CD14-positive monocyte (primary cell): ENCODE results near the gene PLEKHA7. TPM values are rescaled to one million over a fixed set of nuclear protein-coding genes. Genes with fewer than 3 reads are reported as not detected.
"Not testable (repeated sequence)": the region's sequence is repeated elsewhere in the genome, so short reads cannot be mapped to it uniquely, and the experiment has no call there.

ENCODE experiments used
- DNase-seq, 3 donors: peaks; one replicate each; pipeline ENCODE4 v3.0.0-alpha.2; 2011 to 2022
- H2AFZ ChIP-seq: 2 replicates; pipeline ENCODE4 v1.6.0; 2012; ENCODE audit warnings: mild to moderate bottlenecking, low read depth, low read length, inconsistent platforms; ENCODE audit not compliant: insufficient read depth, poor library complexity, severe bottlenecking
- H3K27ac ChIP-seq, 2 donors: 1 replicate in 1 of 2; 2 replicates in 1 of 2; pipeline ENCODE4 v1.5.1; 2012 to 2013; ENCODE audit warnings: low read length in 2 of 2, control low read depth in 1 of 2, inconsistent platforms in 1 of 2, low read depth in 1 of 2, mild to moderate bottlenecking in 1 of 2
- H3K27me3 ChIP-seq, 2 donors: one replicate each; pipeline versions ENCODE4 v1.6.0 to v1.6.1; 2011 to 2013; ENCODE audit warnings: low read length in 2 of 2; ENCODE audit not compliant: control insufficient read depth in 2 of 2, insufficient read depth in 2 of 2
- H3K36me3 ChIP-seq, 2 donors: replicated peaks in 1 of 2; 1 replicate in 1 of 2; 2 replicates in 1 of 2; pipeline versions ENCODE4 v1.5.1 to v1.6.1; 2012 to 2013; ENCODE audit warnings: low read length in 2 of 2, control low read depth in 1 of 2, inconsistent platforms in 1 of 2, mild to moderate bottlenecking in 1 of 2; ENCODE audit not compliant: insufficient read depth in 2 of 2, control insufficient read depth in 1 of 2
- H3K4me1 ChIP-seq, 2 donors: 1 replicate in 1 of 2; 2 replicates in 1 of 2; pipeline versions ENCODE4 v1.5.1 to v1.6.1; 2012 to 2013; ENCODE audit warnings: low read length in 2 of 2, control low read depth in 1 of 2, inconsistent platforms in 1 of 2, mild to moderate bottlenecking in 1 of 2, moderate library complexity in 1 of 2; ENCODE audit not compliant: insufficient read depth in 2 of 2, control insufficient read depth in 1 of 2
- H3K4me2 ChIP-seq: replicated peaks from 2 replicates; pipeline ENCODE3; 2012; ENCODE audit warnings: low read length, moderate library complexity, mild to moderate bottlenecking; ENCODE audit not compliant: poor library complexity, severe bottlenecking; ENCODE audit errors: extremely low read depth
- H3K4me3 ChIP-seq, 3 experiments: fragments of 200-600 bp in 1 of 3; sonication (generic) in 1 of 3; replicated peaks in 1 of 3; 1 replicate in 2 of 3; 2 replicates in 1 of 3; pipeline ENCODE4 v1.5.1; 2011 to 2013; ENCODE audit warnings: low read length in 3 of 3, mild to moderate bottlenecking in 3 of 3, control low read depth in 2 of 3, low read depth in 2 of 3, inconsistent platforms in 1 of 3, moderate library complexity in 1 of 3
- H3K79me2 ChIP-seq: 2 replicates; pipeline ENCODE4 v1.6.0; 2012; ENCODE audit warnings: mild to moderate bottlenecking, control low read depth, inconsistent platforms, low read length, moderate library complexity; ENCODE audit not compliant: insufficient read depth
- H3K9ac ChIP-seq: 2 replicates; pipeline ENCODE4 v1.6.0; 2017; ENCODE audit warnings: low read length, mild to moderate bottlenecking; ENCODE audit not compliant: insufficient read depth, poor library complexity, severe bottlenecking
- H3K9me3 ChIP-seq, 2 donors: replicated peaks in 1 of 2; 1 replicate in 1 of 2; 2 replicates in 1 of 2; pipeline versions ENCODE4 v1.5.1 to v1.6.1; 2012 to 2013; ENCODE audit warnings: low read length in 2 of 2, control low read depth in 1 of 2; ENCODE audit not compliant: control insufficient read depth in 1 of 2, insufficient read depth in 1 of 2
- H4K20me1 ChIP-seq: 2 replicates; pipeline ENCODE4 v1.6.0; 2012; ENCODE audit warnings: mild to moderate bottlenecking, low read length, control low read depth, moderate library complexity; ENCODE audit not compliant: insufficient read depth
- H3K27ac Mint-ChIP-seq, 7 donors: one replicate each; pipeline ENCODE4 v1.8.0; 2020; ENCODE audit warnings: mild to moderate bottlenecking in 7 of 7, mixed read lengths in 7 of 7, moderate library complexity in 6 of 7, inconsistent platforms in 2 of 7
- H3K27me3 Mint-ChIP-seq, 3 donors: one replicate each; pipeline ENCODE4 v1.8.0; 2021 to 2022; ENCODE audit warnings: low read depth in 3 of 3, mild to moderate bottlenecking in 3 of 3, mixed read lengths in 3 of 3, moderate library complexity in 3 of 3, inconsistent platforms in 1 of 3
- H3K36me3 Mint-ChIP-seq, 2 donors: one replicate each; pipeline ENCODE4 v1.8.0; 2020; ENCODE audit warnings: mixed read lengths in 2 of 2, inconsistent platforms in 1 of 2, mild to moderate bottlenecking in 1 of 2
- H3K4me1 Mint-ChIP-seq: one replicate; pipeline ENCODE4 v1.8.0; 2020; ENCODE audit warnings: mild to moderate bottlenecking, mixed read lengths
- H3K4me3 Mint-ChIP-seq, 2 donors: one replicate each; pipeline ENCODE4 v1.8.0; 2020; ENCODE audit warnings: mild to moderate bottlenecking in 2 of 2, mixed read lengths in 2 of 2, moderate library complexity in 1 of 2
- H3K9me3 Mint-ChIP-seq, 7 donors: one replicate each; pipeline ENCODE4 v1.8.0; 2020 to 2022; ENCODE audit warnings: mixed read lengths in 7 of 7, mild to moderate bottlenecking in 6 of 7, moderate library complexity in 6 of 7, inconsistent platforms in 2 of 7
- CTCF ChIP-seq: fragments of 200-600 bp; IDR thresholded peaks from one replicate; pipeline ENCODE4 v1.8.0; 2022; ENCODE audit warnings: antibody characterized with exemption, mild to moderate bottlenecking
- WGBS: methylation state at CpG from one replicate; pipeline ENCODE4 v1.1.5; 2013; ENCODE audit warnings: missing lambda C conversion rate; ENCODE audit not compliant: insufficient coverage; 5-methylcytosine and 5-hydroxymethylcytosine counted together
- intact Hi-C, 2 donors: fragments of 100-400 bp; cut with micrococcal nuclease; formaldehyde crosslinking; loops; one replicate each; pipeline versions ENCODE4 v1.15.0 to v1.15.1; 2023
- polyA plus RNA-seq, 3 donors: library from polyadenylated mRNA; depleted of rRNA in 1 of 3; unstranded in 2 of 3; stranded (reverse) in 1 of 3; fragments of 300-500 nt in 2 of 3; fragments of >200 nt in 1 of 3; fragmentation: Illumina TruSeq in 2 of 3; gene quantifications; 1 replicate in 2 of 3; 2 replicates in 1 of 3; pipeline ENCODE4 v1.2.3, GENCODE V29; 2012 to 2021

The PLEKHA7 gene
- polyA plus RNA-seq, 3 donors, result 0.05 to 0.92 (median 0.22) TPM

- Histone ChIP-seq H3K9me3 (peaks cover 0 to 1% of the 10 kb centered on the region in 2 donors), H3K9ac (no peak overlapping the region), H3K27ac (no peak overlapping the region), H3K4me1 (peaks cover 0 to 4% of the 10 kb centered on the region in 2 donors), H4K20me1 (no peaks in the 10 kb centered on the region), H3K4me3 (no peak overlapping the region), H3K27me3 (peaks cover 12 to 24% of the 10 kb centered on the region in 2 donors), H3K36me3 (no peaks in the 10 kb centered on the region), H2AFZ (no peak overlapping the region), H3K79me2 (no peaks in the 10 kb centered on the region), H3K4me2 (no peak overlapping the region)
- Mint-ChIP-seq H3K4me3 (no peak overlapping the region), H3K27ac (no peak overlapping the region), H3K36me3 (no peaks in the 10 kb centered on the region), H3K4me1 (peaks cover 4% of the 10 kb centered on the region), H3K27me3 (peaks cover 35 to 36% (median 36%) of the 10 kb centered on the region in 3 donors), H3K9me3 (peaks cover 0 to 6% (median under 1%) of the 10 kb centered on the region in 7 donors)
- WGBS, result 89% methylated on average over 4 of the region's 5 CpGs
- intact Hi-C loops, result no loop called here
- no peak for DNase-seq
- TF ChIP-seq CTCF, result no peak
Observed at GRCh38 chr11:16920559-16920958, 93.7 kb downstream of the PLEKHA7 start.

GRCh38 chr11:16918543-16919182 lies 95.6 kb downstream of the PLEKHA7 start:
- DNase-seq, H3K9me3 Mint-ChIP-seq, H3K4me1 ChIP-seq, H3K36me3 ChIP-seq, H3K9ac ChIP-seq, H3K36me3 Mint-ChIP-seq, H4K20me1 ChIP-seq, H3K27ac Mint-ChIP-seq, H3K79me2 ChIP-seq, H3K27ac ChIP-seq, intact Hi-C loops, H3K27me3 ChIP-seq, H3K4me1 Mint-ChIP-seq, H3K9me3 ChIP-seq, H3K4me3 Mint-ChIP-seq, H3K4me2 ChIP-seq, H2AFZ ChIP-seq, H3K4me3 ChIP-seq: not testable (repeated sequence)
- 60% methylated on average over 1 of the region's 6 CpGs for WGBS
- H3K27me3 Mint-ChIP-seq, result peaks cover 16 to 19% (median 18%) of the 10 kb centered on the region in 3 donors
